Measurements from ENCODE around the gene SPIRE2.

Gene SPIRE2

DNA sequence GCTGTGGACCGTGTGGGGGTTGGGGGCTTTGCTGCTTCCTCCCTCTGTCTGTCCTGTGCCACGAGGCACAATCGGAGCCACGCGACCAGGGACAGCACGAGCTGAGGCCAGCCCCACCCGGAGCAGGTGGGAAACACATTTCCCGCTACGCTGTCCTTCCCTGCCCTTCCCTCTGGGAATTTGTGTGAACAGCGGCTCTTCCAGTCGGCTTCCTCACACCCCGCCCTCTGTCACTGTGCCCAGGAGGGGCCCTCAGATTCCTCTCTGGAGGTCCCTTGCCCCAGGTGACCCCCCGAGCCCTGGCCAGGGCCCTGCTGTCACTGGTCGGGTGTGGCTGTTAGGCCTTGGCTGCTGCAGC lies 19.6 kb downstream of the SPIRE2 start:
- no peak for DNase-seq (ENCODE audit: extremely low spot score)
- POLR2A ChIA-PET: no interaction called here
- TF ChIP-seq, protein P1, sequence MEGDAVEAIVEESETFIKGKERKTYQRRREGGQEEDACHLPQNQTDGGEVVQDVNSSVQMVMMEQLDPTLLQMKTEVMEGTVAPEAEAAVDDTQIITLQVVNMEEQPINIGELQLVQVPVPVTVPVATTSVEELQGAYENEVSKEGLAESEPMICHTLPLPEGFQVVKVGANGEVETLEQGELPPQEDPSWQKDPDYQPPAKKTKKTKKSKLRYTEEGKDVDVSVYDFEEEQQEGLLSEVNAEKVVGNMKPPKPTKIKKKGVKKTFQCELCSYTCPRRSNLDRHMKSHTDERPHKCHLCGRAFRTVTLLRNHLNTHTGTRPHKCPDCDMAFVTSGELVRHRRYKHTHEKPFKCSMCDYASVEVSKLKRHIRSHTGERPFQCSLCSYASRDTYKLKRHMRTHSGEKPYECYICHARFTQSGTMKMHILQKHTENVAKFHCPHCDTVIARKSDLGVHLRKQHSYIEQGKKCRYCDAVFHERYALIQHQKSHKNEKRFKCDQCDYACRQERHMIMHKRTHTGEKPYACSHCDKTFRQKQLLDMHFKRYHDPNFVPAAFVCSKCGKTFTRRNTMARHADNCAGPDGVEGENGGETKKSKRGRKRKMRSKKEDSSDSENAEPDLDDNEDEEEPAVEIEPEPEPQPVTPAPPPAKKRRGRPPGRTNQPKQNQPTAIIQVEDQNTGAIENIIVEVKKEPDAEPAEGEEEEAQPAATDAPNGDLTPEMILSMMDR (IDR thresholded peaks at IDR 0.05; ENCODE audit: control extremely low read depth, extremely low read depth, low read depth, missing control alignments): no peak
- CTCF ChIA-PET: interaction anchor here (0.7 kb wide), 1 partner anchor 12 kb away, joined by 3 read pairs; no protein-coding TSS in a partner anchor

DNA sequence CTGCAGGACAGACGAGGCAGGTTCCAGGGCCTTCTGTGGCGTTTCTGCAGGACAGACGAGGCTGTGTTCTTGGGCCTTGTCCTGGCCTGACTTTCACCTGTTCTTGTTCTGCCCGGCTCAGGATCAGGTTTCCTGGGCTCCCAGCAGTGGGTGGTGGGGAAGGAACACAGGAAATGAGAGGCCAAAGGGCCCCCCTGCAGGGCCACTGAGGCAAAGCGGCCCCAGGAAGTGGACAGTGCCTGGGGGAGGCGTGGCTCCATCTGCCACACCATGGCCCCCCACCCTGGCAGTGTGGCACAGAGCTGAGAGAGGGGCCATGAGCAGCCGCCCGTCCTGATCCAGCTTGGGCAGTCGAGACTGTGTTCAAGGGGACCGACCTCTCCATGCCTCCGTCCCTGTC lies 20.7 kb downstream of the SPIRE2 start:
- no peak for DNase-seq (ENCODE audit: extremely low spot score)
- ChIA-PET POLR2A (no interaction called here), CTCF (no interaction called here)
- TF ChIP-seq, protein P1 (IDR thresholded peaks at IDR 0.05; ENCODE audit: control extremely low read depth, extremely low read depth, low read depth, missing control alignments): no peak

DNA sequence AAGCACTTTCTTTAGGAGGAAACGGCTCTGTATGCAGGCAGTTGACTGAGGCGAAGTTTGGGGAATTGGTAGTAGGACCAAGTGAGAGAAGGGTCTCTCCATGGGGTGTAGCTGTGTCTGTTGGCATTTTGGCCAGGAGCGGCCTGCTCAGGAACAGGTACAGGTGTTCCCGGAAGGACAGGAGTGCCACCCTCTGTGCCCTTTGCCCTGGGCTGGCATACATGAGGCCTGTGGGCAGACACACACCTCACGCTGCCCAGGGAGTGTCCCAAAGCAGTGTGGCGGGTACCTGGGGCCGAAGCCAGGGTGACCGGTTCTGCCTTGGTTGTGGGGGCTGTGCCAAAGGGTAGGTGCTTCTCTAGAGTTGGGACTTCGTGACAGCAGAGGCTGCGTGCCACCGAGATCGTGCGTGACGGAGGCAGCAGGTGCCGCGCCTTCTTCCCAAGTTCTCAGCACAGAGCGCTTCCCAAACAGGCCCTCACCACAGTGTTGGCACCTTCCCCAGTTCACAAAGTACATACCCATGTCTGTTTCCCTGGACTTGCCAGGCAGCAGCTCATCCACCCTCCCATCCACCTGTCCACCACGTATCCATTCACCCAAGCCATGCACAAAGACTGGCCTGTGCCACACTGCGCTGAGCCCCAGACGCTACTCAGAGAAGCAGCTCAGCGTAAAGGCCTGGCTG lies 25.2 kb downstream of the SPIRE2 start:
- TF ChIP-seq, protein P1 (IDR thresholded peaks at IDR 0.05; ENCODE audit: control extremely low read depth, extremely low read depth, low read depth, missing control alignments): no peak
- CTCF ChIA-PET: interaction anchor here (1.1 to 1.5 kb wide), 3 partner anchors 8 to 136 kb away, joined by 3 to 5 read pairs (median 4); no protein-coding TSS in a partner anchor
- no peak for DNase-seq (ENCODE audit: extremely low spot score)
- POLR2A ChIA-PET: no interaction called here

DNA sequence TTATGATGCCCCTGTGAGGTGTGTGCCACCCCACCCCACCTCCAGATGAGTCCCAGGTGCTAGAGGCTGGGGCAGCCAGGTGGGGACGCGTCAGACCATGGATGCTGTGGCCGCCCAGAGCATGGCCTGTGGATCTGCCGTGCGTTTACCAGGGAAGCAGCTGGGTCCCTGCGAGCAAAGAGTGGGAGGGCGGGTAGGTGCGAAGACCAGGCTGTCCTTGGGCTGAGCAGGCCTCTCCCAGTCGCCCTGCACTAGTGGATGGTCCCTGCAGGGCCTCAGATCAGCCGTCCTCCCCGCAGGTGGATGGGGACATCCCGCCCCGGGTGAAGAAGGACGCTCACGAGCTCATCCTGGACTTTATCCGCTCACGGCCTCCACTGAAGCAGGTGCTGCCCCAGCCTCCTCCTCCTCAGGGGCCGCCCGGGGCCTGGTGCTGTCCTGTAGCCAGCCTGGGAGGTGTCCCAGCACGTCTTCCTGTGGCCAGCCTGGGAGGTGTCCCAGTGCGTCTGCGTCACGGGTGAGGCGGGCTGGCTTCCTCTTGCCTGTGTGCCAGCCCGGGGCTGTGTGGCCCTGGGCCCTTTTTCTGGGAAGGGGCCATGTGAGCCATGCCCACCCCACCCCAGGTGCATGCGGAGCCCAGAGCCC lies 27.1 kb downstream of the SPIRE2 start:
- no peak for DNase-seq (ENCODE audit: extremely low spot score)
- POLR2A ChIA-PET: no interaction called here
- CTCF ChIA-PET: no interaction called here
- TF ChIP-seq, protein P1 (IDR thresholded peaks at IDR 0.05; ENCODE audit: control extremely low read depth, extremely low read depth, low read depth, missing control alignments): no peak

DNA sequence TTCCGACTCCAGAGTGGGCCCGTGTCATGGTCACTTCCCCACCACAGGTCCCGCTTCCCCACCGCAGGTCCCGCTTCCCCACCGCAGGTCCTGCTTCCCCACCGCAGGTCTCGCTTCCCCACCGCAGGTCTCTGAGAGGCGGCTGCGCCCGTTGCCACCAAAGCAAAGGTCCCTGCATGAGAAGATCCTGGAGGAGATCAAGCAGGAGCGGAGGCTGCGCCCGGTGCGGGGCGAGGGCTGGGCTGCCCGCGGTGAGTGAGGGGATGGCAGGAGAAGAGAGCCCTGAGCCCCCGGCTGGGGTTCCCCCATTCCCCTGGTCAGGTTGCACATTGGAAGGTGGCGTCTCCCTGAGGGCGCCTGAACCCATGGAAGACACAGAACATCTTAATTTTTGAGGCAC lies 27.7 kb downstream of the SPIRE2 start:
- CTCF ChIA-PET: no interaction called here
- no peak for DNase-seq (ENCODE audit: extremely low spot score)
- POLR2A ChIA-PET: no interaction called here
- TF ChIP-seq, protein P1 (IDR thresholded peaks at IDR 0.05; ENCODE audit: control extremely low read depth, extremely low read depth, low read depth, missing control alignments): no peak

DNA sequence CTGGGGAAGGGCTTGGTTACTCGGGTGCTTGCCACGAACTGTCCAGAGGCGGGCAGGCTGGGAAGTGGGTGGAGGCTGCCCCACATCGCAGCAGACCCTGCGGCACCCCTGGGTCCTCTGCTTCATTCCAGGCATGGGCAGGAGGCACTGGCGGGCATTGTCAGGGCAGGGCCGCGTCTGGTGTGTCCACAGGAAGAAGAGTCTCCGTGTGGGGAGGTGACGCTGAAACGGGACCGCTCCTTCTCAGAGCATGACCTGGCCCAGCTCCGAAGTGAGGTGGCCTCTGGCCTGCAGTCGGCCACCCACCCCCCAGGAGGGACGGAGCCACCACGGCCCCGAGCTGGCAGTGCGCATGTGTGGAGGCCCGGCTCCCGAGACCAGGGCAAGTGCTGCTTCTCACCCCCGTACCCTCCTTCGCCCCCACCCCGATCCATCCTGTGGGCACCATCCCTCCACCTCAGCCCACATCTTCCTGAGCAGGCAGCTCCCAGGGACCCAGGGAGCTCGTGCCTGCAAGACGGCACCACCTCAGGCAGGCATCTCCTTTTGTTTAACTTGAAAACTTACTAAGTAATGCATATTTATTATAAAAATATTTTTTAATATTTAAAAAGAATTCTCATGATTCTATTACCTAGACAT lies 30.8 kb downstream of the SPIRE2 start:
- ChIA-PET CTCF (interaction anchor here (1.1 to 7.9 kb wide), 17 partner anchors 14 to 244 kb away, joined by 3 to 80 read pairs (median 14); partner anchors contain the start of genes SPATA2L, SPIRE2 and TCF25), POLR2A (no interaction called here)
- TF ChIP-seq, protein P1 (IDR thresholded peaks at IDR 0.05; ENCODE audit: control extremely low read depth, extremely low read depth, low read depth, missing control alignments): no peak
- DNase-seq (ENCODE audit: extremely low spot score): no peak

Measured in GM10248 (cell line).